Activated T-helper 17 cell treated with anti-CD3 and anti-CD28 coated beads, Interleukin-2, amount 50 U/mL, for 72 hours (primary cell): Measurements from ENCODE around the gene NACA. TPM values are rescaled to one million over a fixed set of nuclear protein-coding genes. Genes with fewer than 3 reads are reported as not detected.

Source experiments
- total RNA-seq, 2 donors: library from RNA; stranded (reverse); gene quantifications; one replicate each; pipeline ENCODE4 v1.2.3, GENCODE V29; 2022

The NACA gene
- total RNA-seq, 2 donors from 2014 or later: 869 to 1,019 TPM

Other genes starting within 250 kb of the NACA start
- gene GLS2, start 237.1 kb downstream of the NACA start, total RNA-seq: 1 to 10 TPM; 1.3 to 4.7 TPM
- gene RBMS2, start 203.5 kb downstream of the NACA start, total RNA-seq: 1 to 10 TPM; 1.1 to 2.3 TPM
- gene BAZ2A, start 95.0 kb downstream of the NACA start, total RNA-seq: 100 to 1,000 TPM in 1 of 2 donors, 10 to 100 TPM in 1; 97.8 to 166 TPM
- 100 to 1,000 TPM; 489 to 941 TPM for gene ATP5F1B, start 79.3 kb downstream of the NACA start, total RNA-seq
- gene PTGES3, start 37.0 kb downstream of the NACA start, total RNA-seq: 100 to 1,000 TPM; 278 to 391 TPM
- gene PRIM1, start 27.0 kb upstream of the NACA start, total RNA-seq: 10 to 100 TPM; 58.0 to 62.9 TPM
- gene HSD17B6, start 38.0 kb upstream of the NACA start, total RNA-seq: 1 to 10 TPM; 2.8 to 4.8 TPM
- gene SDR9C7, start 209.1 kb upstream of the NACA start, total RNA-seq: not detected
- gene RDH16, start 232.3 kb upstream of the NACA start, total RNA-seq: under 1 TPM; 0.11 to 0.69 TPM